OCI-LY1 (cell line): ENCODE results near the gene SLCO4C1.

ENCODE experiments used
- EZH2 ChIP-seq: fragments of 200-600 bp; sonication (generic), shearing (Covaris generic); IDR thresholded peaks from 2 replicates; pipeline ENCODE4 v1.8.0; 2017; ENCODE audit warnings: borderline replicate concordance, mixed run types, mild to moderate bottlenecking, antibody characterized with exemption, low read length, moderate library complexity, mixed read lengths
- TF ChIP-seq, protein P1 (sequence below): fragments of 200-600 bp; sonication (generic), shearing (Covaris generic); IDR thresholded peaks from 2 replicates; pipeline ENCODE4 v1.5.1; 2017; ENCODE audit warnings: mild to moderate bottlenecking, antibody characterized with exemption, low read length, moderate library complexity, mixed read lengths

- TF ChIP-seq, protein P1, sequence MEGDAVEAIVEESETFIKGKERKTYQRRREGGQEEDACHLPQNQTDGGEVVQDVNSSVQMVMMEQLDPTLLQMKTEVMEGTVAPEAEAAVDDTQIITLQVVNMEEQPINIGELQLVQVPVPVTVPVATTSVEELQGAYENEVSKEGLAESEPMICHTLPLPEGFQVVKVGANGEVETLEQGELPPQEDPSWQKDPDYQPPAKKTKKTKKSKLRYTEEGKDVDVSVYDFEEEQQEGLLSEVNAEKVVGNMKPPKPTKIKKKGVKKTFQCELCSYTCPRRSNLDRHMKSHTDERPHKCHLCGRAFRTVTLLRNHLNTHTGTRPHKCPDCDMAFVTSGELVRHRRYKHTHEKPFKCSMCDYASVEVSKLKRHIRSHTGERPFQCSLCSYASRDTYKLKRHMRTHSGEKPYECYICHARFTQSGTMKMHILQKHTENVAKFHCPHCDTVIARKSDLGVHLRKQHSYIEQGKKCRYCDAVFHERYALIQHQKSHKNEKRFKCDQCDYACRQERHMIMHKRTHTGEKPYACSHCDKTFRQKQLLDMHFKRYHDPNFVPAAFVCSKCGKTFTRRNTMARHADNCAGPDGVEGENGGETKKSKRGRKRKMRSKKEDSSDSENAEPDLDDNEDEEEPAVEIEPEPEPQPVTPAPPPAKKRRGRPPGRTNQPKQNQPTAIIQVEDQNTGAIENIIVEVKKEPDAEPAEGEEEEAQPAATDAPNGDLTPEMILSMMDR = no peak
- no peak for TF ChIP-seq EZH2
These were observed 16.7 kb upstream of the SLCO4C1 start for GRCh38 chr5:102312586-102313370.
